OCI-LY1 (cell line): ENCODE measurements around the gene EMC7.

Experiments used
- EZH2 ChIP-seq: fragments of 200-600 bp; sonication (generic), shearing (Covaris generic); IDR thresholded peaks from 2 replicates; pipeline ENCODE4 v1.8.0; 2017; ENCODE audit warnings: borderline replicate concordance, mixed run types, mild to moderate bottlenecking, antibody characterized with exemption, low read length, moderate library complexity, mixed read lengths
- TF ChIP-seq, protein P1 (sequence below): fragments of 200-600 bp; sonication (generic), shearing (Covaris generic); IDR thresholded peaks from 2 replicates; pipeline ENCODE4 v1.5.1; 2017; ENCODE audit warnings: mild to moderate bottlenecking, antibody characterized with exemption, low read length, moderate library complexity, mixed read lengths

DNA sequence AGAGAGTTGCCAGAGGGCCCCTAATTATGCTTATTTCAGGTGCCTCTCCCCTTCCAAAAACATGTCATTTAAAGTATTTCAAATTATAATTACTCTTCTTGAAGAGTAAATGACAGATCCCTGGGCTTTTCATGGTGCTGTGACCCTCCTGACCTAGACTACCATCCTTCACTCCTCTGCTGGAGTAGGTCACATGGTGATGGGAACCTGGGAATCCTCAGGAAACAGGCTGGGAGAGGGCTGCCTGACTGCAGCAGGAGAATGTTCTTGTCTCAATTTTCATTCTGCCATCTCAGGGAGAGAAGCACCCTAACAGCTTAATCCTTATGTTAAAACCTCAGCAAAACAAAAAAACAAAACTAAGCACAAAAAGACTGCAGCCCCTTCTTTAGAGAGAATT is 24.9 kb upstream of the EMC7 start:
- TF ChIP-seq, protein P1, sequence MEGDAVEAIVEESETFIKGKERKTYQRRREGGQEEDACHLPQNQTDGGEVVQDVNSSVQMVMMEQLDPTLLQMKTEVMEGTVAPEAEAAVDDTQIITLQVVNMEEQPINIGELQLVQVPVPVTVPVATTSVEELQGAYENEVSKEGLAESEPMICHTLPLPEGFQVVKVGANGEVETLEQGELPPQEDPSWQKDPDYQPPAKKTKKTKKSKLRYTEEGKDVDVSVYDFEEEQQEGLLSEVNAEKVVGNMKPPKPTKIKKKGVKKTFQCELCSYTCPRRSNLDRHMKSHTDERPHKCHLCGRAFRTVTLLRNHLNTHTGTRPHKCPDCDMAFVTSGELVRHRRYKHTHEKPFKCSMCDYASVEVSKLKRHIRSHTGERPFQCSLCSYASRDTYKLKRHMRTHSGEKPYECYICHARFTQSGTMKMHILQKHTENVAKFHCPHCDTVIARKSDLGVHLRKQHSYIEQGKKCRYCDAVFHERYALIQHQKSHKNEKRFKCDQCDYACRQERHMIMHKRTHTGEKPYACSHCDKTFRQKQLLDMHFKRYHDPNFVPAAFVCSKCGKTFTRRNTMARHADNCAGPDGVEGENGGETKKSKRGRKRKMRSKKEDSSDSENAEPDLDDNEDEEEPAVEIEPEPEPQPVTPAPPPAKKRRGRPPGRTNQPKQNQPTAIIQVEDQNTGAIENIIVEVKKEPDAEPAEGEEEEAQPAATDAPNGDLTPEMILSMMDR: no peak
- TF ChIP-seq EZH2: no peak
